Calu3 (cell line): ENCODE data around the gene FBXL15. TPM values are rescaled to one million over a fixed set of nuclear protein-coding genes. Genes with fewer than 3 reads are reported as not detected.

Experiments
- BruUV-seq: library from RNA; stranded (reverse); fragments of 400-500 nt; replicated peaks from 2 replicates; lab custom pipeline; 2021; lab: Mats Ljungman, UMichigan
- CTCF ChIA-PET: fragments of 300-600 bp; sonication (Branson Sonifier 250); formaldehyde crosslinking; loops from one replicate; lab custom pipeline; 2022; ENCODE audit warnings: antibody characterized with exemption; lab: Charles Lee
- DNase-seq: peaks from one replicate; pipeline ENCODE4 v3.0.0; 2022
- H3K27ac Mint-ChIP-seq: one replicate; pipeline ENCODE4 v1.8.0; 2022; ENCODE audit warnings: mixed read lengths; ENCODE audit not compliant: unreplicated experiment
- H3K27me3 Mint-ChIP-seq: one replicate; pipeline ENCODE4 v1.8.0; 2022; ENCODE audit warnings: mixed read lengths; ENCODE audit not compliant: unreplicated experiment
- H3K36me3 Mint-ChIP-seq: one replicate; pipeline ENCODE4 v1.8.0; 2022; ENCODE audit warnings: mild to moderate bottlenecking, moderate library complexity, mixed read lengths; ENCODE audit not compliant: insufficient read depth, unreplicated experiment
- H3K4me1 Mint-ChIP-seq: one replicate; pipeline ENCODE4 v1.8.0; 2022; ENCODE audit warnings: mild to moderate bottlenecking, low read depth, mixed read lengths; ENCODE audit not compliant: unreplicated experiment
- H3K4me3 Mint-ChIP-seq: one replicate; pipeline ENCODE4 v1.8.0; 2022; ENCODE audit warnings: mild to moderate bottlenecking, low read depth, moderate library complexity, mixed read lengths; ENCODE audit not compliant: unreplicated experiment
- H3K9me3 Mint-ChIP-seq: one replicate; pipeline ENCODE4 v1.8.0; 2022; ENCODE audit warnings: low read depth, mixed read lengths; ENCODE audit not compliant: unreplicated experiment
- CTCF ChIP-seq: fragments of 200-600 bp; IDR thresholded peaks from one replicate; pipeline ENCODE4 v1.8.0; 2022; ENCODE audit warnings: antibody characterized with exemption; ENCODE audit not compliant: unreplicated experiment
- intact Hi-C: fragments of 100-400 bp; cut with micrococcal nuclease; formaldehyde crosslinking; loops from one replicate; pipeline ENCODE4 v1.10.0; 2022; ENCODE audit not compliant: unreplicated experiment
- total RNA-seq: library from RNA; stranded (reverse); gene quantifications from 2 replicates; pipeline ENCODE4 v1.2.3, GENCODE V29; 2022

FBXL15 gene
- total RNA-seq, 1 experiment from 2014 or later: 6.4 TPM

GRCh38 chr10:102461187-102462054, 40.8 kb downstream of the FBXL15 start:
- H3K36me3 Mint-ChIP-seq: peaks cover 21% of the 10 kb centered on the region
- no TSS peak for BruUV-seq
- H3K27me3 Mint-ChIP-seq: no peaks in the 10 kb centered on the region
- H3K4me3 Mint-ChIP-seq: peak overlapping the region; percentile 97
- intact Hi-C loops: no loop called here
- H3K4me1 Mint-ChIP-seq: peaks cover 32% of the 10 kb centered on the region
- H3K9me3 Mint-ChIP-seq: no peaks in the 10 kb centered on the region
- H3K27ac Mint-ChIP-seq: peak overlapping the region; percentile 59
- no peak for TF ChIP-seq CTCF
- DNase-seq: peak; percentile 94
- CTCF ChIA-PET: interaction anchor here (0.6 to 1.4 kb wide), 2 partner anchors 11 to 100 kb away, joined by 3 to 5 read pairs; no protein-coding TSS in a partner anchor

GRCh38 chr10:102462512-102463054, 41.9 kb downstream of the FBXL15 start:
- no TSS peak for BruUV-seq
- no peak overlapping the region for H3K27ac Mint-ChIP-seq
- no peak for TF ChIP-seq CTCF
- peaks cover 32% of the 10 kb centered on the region for H3K4me1 Mint-ChIP-seq
- peaks cover 21% of the 10 kb centered on the region for H3K36me3 Mint-ChIP-seq
- DNase-seq: no peak
- H3K9me3 Mint-ChIP-seq: no peaks in the 10 kb centered on the region
- CTCF ChIA-PET: interaction anchor here (0.7 to 1.4 kb wide), 2 partner anchors 12 to 17 kb away, joined by 3 read pairs; no protein-coding TSS in a partner anchor
- intact Hi-C loops: no loop called here
- no peaks in the 10 kb centered on the region for H3K27me3 Mint-ChIP-seq
- H3K4me3 Mint-ChIP-seq: peak overlapping the region; percentile 97

GRCh38 chr10:102463983-102464382, 43.3 kb downstream of the FBXL15 start:
- DNase-seq: no peak
- BruUV-seq: no TSS peak
- no peak overlapping the region for H3K4me3 Mint-ChIP-seq
- CTCF ChIA-PET: interaction anchor here (0.6 kb wide), 1 partner anchor 85 kb away, joined by 3 read pairs; no protein-coding TSS in a partner anchor
- H3K27me3 Mint-ChIP-seq: no peaks in the 10 kb centered on the region
- peaks cover 32% of the 10 kb centered on the region for H3K4me1 Mint-ChIP-seq
- no peaks in the 10 kb centered on the region for H3K9me3 Mint-ChIP-seq
- no peak for TF ChIP-seq CTCF
- H3K36me3 Mint-ChIP-seq: peaks cover 17% of the 10 kb centered on the region
- H3K27ac Mint-ChIP-seq: no peak overlapping the region
- intact Hi-C loops: no loop called here

- no peaks in the 10 kb centered on the region for H3K27me3 Mint-ChIP-seq
- no TSS peak for BruUV-seq
- no peak for DNase-seq
- H3K36me3 Mint-ChIP-seq: peaks cover 17% of the 10 kb centered on the region
- H3K27ac Mint-ChIP-seq: no peak overlapping the region
- no peak overlapping the region for H3K4me3 Mint-ChIP-seq
- no peak for TF ChIP-seq CTCF
- peaks cover 32% of the 10 kb centered on the region for H3K4me1 Mint-ChIP-seq
- H3K9me3 Mint-ChIP-seq: no peaks in the 10 kb centered on the region
- CTCF ChIA-PET: interaction anchor here (0.5 kb wide), 1 partner anchor 20 kb away, joined by 4 read pairs; no protein-coding TSS in a partner anchor
- intact Hi-C loops: no loop called here
These were observed 44.8 kb downstream of the FBXL15 start for GRCh38 chr10:102465466-102465865.
